Measurements from ENCODE around the gene SLC38A9. TPM values are rescaled to one million over a fixed set of nuclear protein-coding genes. Genes with fewer than 3 reads are reported as not detected.

The SLC38A9 gene
- total RNA-seq, 2 experiments from 2014 or later: 9.2 to 10.1 TPM

DNA sequence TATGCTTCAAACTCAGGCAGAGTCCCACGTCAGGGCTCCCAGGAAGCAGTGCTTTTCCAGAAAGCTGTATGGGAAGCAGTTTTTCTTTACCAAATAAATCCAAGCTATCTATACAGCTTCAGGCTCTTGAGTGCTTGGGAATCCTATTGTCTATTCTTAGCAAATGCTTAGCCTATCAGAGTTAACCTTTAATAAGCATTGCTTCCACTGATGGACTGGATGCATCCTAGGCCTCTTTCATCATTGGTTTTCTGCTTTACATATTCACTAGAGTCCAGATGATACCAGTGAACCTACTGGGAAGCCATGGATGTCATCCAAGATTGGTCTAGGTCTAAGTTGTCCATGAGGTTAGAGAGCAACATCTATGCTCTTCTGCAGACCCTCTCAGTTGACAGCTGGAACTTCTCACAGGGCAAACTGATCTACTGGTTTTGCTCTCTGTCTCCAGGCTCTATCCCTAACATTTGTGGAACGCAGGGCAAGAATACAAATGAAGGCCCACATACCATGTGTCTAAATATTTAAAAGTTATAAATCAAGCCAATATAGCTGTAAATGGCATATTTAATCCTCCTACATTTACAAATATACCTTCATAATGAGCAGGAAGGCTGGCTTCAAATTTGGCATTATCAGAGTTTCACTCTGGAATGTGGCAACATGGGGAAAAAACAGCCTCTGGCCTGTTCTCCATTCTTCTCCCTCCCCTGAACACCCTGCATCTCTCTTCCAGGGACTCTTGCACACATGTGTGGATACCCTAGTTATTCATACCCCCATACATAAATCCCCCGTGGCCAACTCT lies 127.5 kb downstream of the SLC38A9 start:
- CTCF ChIA-PET: interaction anchor here (1.3 kb wide), 1 partner anchor 19 kb away, joined by 3 read pairs; no protein-coding TSS in a partner anchor
- intact Hi-C loops (cut with micrococcal nuclease): loop anchor here (5.0 kb wide), 1 partner anchor 68 kb away; no protein-coding TSS in a partner anchor
- Mint-ChIP-seq H3K27ac (no peak overlapping the region), H3K9me3 (no peaks in the 10 kb centered on the region), H3K36me3 (ENCODE audit: low read depth) (no peaks in the 10 kb centered on the region), H3K4me1 (ENCODE audit: low read depth) (peaks cover 12% of the 10 kb centered on the region), H3K27me3 (ENCODE audit: low read depth) (no peaks in the 10 kb centered on the region), H3K4me3 (no peak overlapping the region)
- no peak for DNase-seq

DNA sequence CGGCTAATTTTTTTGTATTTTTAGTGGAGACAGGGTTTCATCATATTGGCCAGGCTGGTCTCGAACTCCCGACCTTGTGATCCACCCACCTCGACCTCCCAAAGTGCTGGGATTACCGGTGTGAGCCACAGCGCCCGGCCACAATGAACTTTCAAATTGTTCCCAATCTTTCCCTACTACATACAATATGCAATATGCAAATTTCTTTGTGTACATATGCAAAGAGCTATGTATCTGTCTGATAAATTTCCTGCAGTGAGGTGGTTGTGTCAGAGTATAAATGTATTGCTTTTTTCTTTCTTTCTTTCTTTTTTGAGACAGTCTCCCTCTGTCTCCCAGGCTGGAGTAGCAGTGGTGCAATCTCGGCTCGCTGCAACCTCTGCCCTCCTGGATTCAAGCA lies 128.5 kb downstream of the SLC38A9 start:
- CTCF ChIA-PET: no interaction called here
- intact Hi-C loops (cut with micrococcal nuclease): loop anchor here (2.0 to 5.0 kb wide), 2 partner anchors 49 to 69 kb away; partner anchors contain the start of gene PLPP1
- Mint-ChIP-seq H3K27ac (no peak overlapping the region), H3K27me3 (ENCODE audit: low read depth) (no peaks in the 10 kb centered on the region), H3K36me3 (ENCODE audit: low read depth) (no peaks in the 10 kb centered on the region), H3K4me3 (no peak overlapping the region), H3K9me3 (no peaks in the 10 kb centered on the region), H3K4me1 (ENCODE audit: low read depth) (peaks cover 12% of the 10 kb centered on the region)
- DNase-seq: no peak

DNA sequence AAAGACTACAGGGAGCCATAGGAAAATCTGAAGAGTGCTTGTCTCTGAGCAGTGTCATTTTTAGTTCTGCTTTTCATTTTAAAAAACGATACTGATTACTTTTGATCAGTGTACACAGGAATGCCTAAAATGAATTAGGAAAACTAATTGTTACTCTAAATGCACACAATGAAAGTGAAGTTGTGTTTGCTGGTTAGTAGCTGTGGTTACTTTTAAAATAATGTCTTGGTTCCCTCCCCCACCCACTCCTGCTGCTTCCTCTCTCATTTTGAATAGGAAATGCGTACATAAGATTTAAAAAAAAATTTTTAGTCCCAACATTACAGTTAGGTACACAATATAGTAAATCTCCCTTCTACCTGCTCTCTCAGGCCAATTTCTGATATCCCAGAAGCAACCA lies 129.9 kb downstream of the SLC38A9 start:
- Mint-ChIP-seq H3K4me3 (no peak overlapping the region), H3K36me3 (ENCODE audit: low read depth) (no peaks in the 10 kb centered on the region), H3K27ac (no peak overlapping the region), H3K27me3 (ENCODE audit: low read depth) (no peaks in the 10 kb centered on the region), H3K4me1 (ENCODE audit: low read depth) (peaks cover 12% of the 10 kb centered on the region), H3K9me3 (no peaks in the 10 kb centered on the region)
- DNase-seq: peak; percentile 50
- CTCF ChIA-PET: interaction anchor here (0.7 kb wide), 2 partner anchors 331 to 721 kb away, joined by 4 read pairs; no protein-coding TSS in a partner anchor
- intact Hi-C loops (cut with micrococcal nuclease): loop anchor here (2.0 to 5.0 kb wide), 2 partner anchors 47 to 70 kb away; partner anchors contain the start of gene PLPP1

DNA sequence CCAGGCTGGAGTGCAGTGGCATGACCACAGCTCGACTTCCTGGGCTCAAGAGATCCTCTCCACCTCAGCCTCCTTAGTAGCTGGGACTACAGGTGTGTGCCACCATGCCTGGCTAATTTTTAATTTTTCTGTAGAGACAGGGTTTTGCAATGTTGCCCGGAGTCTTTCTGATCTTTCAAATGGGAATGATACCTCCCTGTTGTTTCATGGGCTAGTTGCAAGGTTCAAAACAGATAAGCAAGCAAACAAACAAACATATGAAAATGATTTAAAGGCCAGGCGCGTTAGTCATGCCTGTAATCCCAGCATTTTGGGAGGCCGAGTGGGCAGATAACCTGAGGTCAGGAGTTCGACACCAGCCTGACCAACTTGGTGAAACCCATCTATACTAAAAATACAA lies 132.1 kb downstream of the SLC38A9 start:
- CTCF ChIA-PET: no interaction called here
- Mint-ChIP-seq H3K27me3 (ENCODE audit: low read depth) (no peaks in the 10 kb centered on the region), H3K9me3 (no peaks in the 10 kb centered on the region), H3K4me1 (ENCODE audit: low read depth) (peaks cover 12% of the 10 kb centered on the region), H3K27ac (no peak overlapping the region), H3K36me3 (ENCODE audit: low read depth) (no peaks in the 10 kb centered on the region), H3K4me3 (no peak overlapping the region)
- intact Hi-C loops (cut with micrococcal nuclease): loop anchor here (5.0 kb wide), 1 partner anchor 72 kb away; no protein-coding TSS in a partner anchor
- DNase-seq: no peak

DNA sequence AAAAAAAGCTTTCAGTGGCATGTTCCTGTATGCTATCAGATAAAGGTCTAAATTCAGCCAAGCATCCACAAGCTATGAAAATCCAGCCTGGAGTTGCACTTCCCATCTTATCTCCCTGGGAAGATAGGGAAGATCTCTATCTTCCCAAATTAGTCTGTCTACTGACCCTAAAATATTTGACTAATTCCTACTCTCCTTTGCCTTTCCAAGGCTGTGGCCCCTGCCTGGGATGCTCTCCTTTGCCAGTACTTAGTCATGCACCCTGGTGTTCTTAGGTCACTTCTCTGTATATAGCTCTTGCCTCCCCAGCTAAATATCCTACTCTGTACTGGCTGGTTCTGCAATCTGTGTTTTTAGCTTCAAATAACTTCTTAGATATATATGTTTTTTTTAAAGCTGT lies 133.4 kb downstream of the SLC38A9 start:
- CTCF ChIA-PET: no interaction called here

DNA sequence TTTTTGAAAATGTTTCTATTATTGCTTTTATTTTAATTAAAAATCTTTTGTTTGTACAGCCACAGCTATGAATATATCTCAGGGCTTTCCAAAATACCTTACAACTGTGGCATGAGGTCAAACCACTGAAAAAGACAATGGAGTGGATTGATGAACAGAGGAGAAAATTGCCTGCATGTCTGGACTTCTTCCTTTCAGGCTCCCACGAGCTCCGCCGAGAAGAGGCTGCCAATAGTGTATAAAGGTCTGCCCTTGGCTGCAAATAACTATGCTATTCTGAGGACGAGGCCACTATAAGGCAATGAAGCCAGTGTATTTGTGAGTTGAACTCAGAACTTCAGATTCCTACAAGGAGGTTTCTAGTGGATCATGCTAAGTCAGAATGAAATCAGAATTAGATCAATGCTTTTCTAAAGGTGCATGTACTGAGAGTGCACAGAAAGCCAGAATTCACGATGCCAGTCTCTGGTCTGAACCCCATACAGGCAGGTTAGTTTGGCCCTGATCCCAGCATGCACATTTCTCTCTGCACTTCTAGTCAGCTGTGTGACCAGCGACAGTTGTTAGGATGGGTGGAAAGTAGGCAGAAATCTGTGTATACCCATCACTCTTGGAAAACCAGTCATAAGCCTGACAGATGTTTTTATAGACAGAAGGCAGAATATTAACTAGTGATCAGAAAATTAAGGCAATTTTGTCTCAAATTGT lies 134.6 kb downstream of the SLC38A9 start:
- Mint-ChIP-seq H3K9me3 (no peaks in the 10 kb centered on the region), H3K4me1 (ENCODE audit: low read depth) (peaks cover 9% of the 10 kb centered on the region), H3K4me3 (no peak overlapping the region), H3K36me3 (ENCODE audit: low read depth) (no peaks in the 10 kb centered on the region), H3K27ac (no peak overlapping the region), H3K27me3 (ENCODE audit: low read depth) (no peaks in the 10 kb centered on the region)
- CTCF ChIA-PET: no interaction called here
- no peak for DNase-seq
- intact Hi-C loops (cut with micrococcal nuclease): no loop called here

More for the DNA sequence above, 133.4 kb downstream of the SLC38A9 start:
- DNase-seq: no peak
- no peak overlapping the region for H3K27ac Mint-ChIP-seq
- no peaks in the 10 kb centered on the region for H3K36me3 Mint-ChIP-seq (ENCODE audit: low read depth)
- no peak overlapping the region for H3K4me3 Mint-ChIP-seq
- H3K4me1 Mint-ChIP-seq (ENCODE audit: low read depth): peaks cover 12% of the 10 kb centered on the region
- intact Hi-C loops (cut with micrococcal nuclease): no loop called here
- no peaks in the 10 kb centered on the region for H3K27me3 Mint-ChIP-seq (ENCODE audit: low read depth)
- H3K9me3 Mint-ChIP-seq: no peaks in the 10 kb centered on the region

DNA sequence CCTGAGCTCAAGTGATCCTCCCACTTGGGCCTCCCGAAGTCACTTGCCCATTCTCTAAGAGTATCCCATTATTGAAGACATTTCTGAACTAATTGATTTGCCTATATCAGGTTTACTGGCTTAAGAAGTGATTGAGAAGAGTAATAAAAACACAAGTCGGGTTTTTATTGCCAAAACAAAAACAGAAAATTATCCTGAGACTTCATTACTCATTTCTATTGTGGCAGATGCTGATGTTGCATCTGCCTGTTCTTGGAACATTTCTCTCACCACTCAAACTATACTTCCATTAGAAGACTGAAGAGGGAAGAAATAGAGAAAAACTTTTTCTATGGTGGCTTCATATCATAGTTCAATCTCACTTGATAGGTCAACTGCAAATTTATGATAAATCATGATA lies 135.5 kb downstream of the SLC38A9 start:
- DNase-seq: no peak
- no peak overlapping the region for H3K4me3 Mint-ChIP-seq
- intact Hi-C loops (cut with micrococcal nuclease): no loop called here
- CTCF ChIA-PET: interaction anchor here (1.0 kb wide), 1 partner anchor 32 kb away, joined by 3 read pairs; no protein-coding TSS in a partner anchor
- H3K9me3 Mint-ChIP-seq: no peaks in the 10 kb centered on the region
- H3K27ac Mint-ChIP-seq: no peak overlapping the region
- peaks cover 6% of the 10 kb centered on the region for H3K4me1 Mint-ChIP-seq (ENCODE audit: low read depth)
- no peaks in the 10 kb centered on the region for H3K36me3 Mint-ChIP-seq (ENCODE audit: low read depth)
- no peaks in the 10 kb centered on the region for H3K27me3 Mint-ChIP-seq (ENCODE audit: low read depth)

Other genes with a start within 250 kb of the SLC38A9 start
- gene PLPP1, start 177.4 kb downstream of the SLC38A9 start, total RNA-seq: 1 to 10 TPM; 7.3 to 8.3 TPM
- under 1 TPM in 1 of 2 experiments, not detected in 1; 0.31 TPM for gene DDX4, start 25.7 kb upstream of the SLC38A9 start, total RNA-seq
- gene IL31RA, start 139.0 kb upstream of the SLC38A9 start, total RNA-seq: under 1 TPM; 0.31 to 0.32 TPM